ENCODE results near the gene CACNG1.
"Not testable (repeated sequence)": the region's sequence is repeated elsewhere in the genome, so short reads cannot be mapped to it uniquely, and the experiment has no call there.

The CACNG1 gene

DNA sequence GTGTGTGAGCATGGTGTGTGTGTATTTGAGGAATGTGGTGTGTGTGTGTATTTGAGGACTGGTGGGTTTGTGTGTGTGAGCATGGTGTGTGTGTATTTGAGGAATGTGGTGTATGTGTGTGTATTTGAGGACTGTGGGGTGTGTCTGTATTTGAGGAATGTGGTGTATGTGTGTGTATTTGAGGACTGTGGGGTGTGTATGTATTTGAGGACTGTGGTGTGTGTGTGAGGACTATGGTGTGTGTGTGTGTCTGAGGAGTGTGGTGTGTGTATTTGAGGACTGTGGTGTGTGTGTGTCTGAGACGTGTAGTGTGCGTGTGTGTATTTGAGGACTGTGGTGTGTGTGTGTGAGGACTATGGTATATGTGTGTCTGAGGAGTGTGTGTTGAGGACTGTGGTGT lies 18.0 kb upstream of the CACNG1 start:
- no peak for DNase-seq

DNA sequence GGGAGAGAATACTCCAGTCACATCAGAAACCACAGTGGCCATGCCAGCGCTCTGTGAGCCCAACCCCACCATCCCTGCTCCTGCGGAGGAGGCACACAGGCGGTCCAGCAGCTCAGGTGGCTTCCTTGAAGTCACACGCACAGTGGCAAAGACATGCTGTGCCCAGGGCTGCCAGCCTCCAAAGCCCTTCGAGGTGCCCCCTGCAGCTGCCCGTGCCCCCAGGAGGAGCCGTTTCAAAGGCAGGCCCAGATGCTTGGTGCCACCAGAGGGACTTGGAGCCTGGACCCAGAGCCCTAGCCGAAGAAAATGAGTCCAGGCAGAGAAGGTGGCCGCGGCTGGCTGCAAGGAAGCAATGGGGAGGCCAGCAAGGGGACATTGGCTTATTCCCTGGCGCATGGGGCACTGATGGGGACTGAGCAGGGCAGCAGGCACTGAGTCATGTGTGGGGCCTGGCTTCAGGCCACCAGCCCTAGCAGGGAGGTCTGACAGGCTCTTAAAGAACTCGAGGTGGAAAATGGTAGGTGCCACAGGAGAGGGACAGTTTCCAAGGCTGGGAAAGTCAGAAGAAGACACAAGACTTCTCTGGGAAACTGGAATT lies 17.2 kb upstream of the CACNG1 start:
- DNase-seq: no peak

DNA sequence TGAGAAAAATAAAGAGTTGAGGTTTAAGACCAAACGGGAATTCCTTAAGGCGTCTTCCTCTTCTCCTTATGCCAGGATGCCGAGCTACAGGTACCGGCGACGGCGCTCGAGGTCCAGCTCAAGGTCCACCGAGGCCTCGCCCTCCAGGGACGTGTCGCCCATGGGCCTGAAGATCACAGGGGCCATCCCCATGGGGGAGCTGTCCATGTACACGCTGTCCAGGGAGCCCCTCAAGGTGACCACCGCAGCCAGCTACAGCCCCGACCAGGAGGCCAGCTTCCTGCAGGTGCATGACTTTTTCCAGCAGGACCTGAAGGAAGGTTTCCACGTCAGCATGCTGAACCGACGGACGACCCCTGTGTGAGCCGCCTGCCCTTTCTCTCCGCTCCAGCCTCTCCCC lies 13.7 kb upstream of the CACNG1 start:
- no peak for DNase-seq

DNA sequence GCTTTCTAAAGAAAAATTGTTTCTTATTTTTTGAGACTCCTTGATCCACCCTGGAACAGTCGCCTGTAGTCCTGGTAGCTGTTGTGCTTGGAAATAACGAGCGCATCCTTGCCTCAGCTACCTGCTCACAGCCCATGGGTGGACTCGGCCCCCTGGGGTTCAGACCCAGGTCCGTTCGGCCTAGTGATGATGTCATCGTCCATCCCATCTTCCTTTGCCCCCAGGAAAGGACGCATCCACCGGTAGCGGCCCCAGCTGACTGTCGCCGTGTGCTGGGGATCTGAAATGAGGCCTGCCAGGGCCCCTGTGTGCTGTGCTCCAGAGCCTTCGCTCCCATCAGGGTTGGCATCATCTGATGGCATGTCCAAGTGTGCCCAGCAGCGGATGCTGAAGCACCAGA lies 12.0 kb upstream of the CACNG1 start:
- DNase-seq: no peak

DNA sequence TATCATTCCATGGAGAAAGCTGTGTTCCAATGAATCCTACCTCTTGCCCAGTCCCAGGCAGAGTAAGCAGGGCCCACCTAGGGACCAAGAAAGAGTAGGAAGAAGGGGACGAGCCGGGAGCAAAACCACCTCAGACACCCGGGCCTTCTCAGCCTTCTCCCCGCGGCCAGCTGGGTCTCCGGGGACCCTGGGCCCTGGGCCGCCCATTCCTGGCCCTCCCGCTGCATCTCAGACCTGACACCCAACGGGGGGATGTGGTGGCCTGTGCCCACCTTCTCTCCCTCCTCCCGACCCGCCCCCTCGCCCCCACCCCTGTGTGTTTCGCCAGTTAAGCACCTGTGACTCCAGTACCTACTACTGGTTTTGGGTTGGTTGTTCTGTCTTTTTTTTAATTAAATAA lies 11.4 kb upstream of the CACNG1 start:
- no peak for DNase-seq

DNA sequence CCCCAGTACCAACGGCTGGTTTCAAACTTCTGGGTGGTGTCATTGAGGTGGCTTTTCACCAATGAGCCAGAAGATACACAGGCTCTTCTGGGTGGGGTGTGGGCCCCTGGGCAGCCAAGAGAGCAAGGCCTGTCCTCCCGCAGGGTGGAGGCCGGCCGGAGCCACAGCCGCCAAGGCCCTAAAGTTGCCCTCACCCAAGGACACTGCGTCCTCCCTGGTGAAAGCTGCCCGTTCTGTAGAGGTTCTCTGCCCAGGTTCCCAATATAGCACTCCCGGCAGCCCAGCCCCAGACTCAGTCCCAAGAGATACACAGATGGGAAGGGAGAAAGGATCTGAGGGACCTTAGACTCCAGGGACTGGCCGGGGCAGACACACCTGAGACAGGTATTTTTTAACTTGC lies 10.7 kb upstream of the CACNG1 start:
- DNase-seq: no peak

DNA sequence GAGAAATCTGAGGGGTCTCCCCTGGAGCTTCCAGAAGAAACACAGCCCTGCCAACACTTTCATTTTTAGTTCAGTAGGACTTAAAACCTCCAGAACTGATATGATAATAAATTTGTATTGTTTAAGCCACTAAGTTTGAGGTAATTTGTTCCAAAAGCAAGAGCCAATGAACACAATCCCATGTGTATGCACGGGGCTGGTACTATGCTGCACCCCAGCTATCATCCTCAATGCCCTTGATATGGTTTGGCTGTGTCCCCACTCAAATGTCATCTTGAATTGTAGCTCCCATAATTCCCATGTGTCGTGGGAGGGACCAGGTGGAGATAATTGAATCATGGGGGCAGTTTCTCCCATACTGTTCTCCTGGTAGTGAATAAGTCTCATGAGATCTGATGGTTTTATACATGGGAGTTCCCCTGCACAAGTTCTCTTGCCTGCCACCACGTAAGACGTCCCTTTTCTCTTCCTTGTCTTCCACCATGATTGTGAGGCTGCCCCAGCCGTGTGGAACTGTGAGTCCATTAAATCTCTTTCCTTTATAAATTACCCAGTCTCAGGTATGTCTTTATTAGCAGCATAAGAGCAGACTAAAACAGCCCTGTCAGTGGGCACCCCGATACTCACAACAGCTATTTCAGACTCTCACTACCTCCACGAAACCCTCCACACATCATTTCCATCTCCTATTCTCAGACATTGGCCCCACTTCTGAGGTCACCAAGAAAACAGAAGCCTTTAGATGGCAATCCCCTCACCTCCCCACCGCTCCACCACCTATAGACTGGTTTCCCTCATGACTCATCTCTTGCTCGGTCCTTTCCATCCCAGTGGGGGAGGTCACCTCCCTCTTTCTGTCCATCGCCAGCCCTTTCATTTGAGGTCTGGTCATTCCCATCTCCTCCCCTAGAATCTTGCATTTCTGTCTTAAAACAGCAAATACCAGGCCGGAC lies 8.9 kb upstream of the CACNG1 start:
- no peak for DNase-seq

DNA sequence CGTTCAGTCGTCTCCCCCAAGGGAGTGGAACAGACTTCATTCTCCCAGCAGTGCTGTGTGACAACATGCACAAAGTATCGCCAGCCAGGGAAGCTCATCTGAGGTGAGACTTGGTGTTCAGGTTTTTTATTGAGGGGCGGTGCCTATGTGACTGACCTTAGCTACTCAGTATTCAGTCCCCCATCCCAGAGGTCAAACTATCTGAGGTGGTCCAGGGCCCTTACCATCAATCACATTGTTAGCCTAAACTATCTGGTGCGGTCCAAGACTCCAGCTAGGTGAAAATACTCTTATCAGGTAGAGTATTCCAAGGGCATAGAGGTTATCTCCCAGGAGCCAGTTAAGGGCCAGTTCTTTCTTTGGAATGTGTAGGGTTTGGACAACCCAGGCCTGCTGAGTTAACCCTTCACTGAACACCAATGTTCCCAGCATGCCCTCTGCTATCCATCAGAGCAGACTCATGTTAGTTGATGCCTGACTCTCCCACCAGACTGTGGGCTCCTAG lies 5.4 kb upstream of the CACNG1 start:
- no peak for DNase-seq

DNA sequence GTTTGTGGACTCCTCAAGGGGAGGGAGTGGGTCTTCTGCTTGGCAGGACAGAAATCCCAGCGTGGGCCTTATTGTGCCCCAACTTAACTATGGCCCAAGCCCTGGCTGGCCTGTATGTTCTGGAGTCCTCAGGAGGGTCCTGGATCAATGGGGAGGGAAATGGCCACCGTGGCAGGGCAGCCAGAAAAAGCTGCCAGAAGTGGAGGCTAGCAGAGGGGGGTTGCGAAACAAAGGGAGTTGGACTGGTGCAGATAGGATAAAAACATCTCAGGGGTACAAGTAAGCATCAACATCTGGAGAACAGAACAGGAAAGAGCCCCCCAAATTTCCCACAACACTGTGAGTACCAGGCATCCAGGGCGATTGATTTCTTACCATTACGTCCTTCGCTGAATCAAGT lies 3.7 kb upstream of the CACNG1 start:
- no peak for DNase-seq

DNA sequence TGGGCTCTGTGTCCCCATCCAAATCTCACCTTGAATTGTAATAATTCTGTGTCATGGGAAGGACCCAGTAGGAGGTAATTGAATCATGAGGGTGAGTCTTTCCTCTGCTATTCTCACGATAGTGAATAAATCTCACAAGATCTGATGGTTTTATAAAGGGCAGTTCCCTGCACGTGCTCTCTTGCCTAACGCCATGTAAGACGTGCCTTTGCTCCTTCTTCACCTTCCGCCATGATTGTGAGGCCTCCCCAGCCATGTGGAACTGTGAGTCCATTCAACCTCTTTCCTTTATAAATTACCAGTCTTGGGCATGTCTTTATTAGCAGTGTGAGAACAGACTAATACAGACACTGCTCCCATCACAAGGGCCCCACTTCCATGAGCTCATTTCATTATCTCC lies 3.2 kb upstream of the CACNG1 start:
- not testable (repeated sequence) for DNase-seq

DNA sequence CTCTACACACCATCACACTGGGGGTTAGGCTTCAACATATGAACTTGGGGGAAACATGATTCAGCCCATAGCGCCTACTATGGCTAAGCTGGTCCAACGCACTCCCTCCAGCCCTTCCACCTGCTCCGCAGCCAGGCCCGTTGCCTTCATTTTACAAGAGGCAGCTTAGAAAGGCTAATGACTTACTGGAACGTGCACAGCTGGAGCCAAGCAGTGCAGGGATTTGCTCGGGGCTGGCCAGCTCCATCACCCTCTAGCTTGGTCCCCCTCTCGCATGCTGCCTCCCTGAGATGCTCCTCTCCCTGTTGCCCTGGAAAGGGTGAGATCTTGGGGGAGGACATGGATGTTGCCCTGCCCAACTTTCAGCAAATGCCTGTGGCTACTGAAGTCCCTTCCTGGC lies 2.8 kb upstream of the CACNG1 start:
- DNase-seq: no peak

DNA sequence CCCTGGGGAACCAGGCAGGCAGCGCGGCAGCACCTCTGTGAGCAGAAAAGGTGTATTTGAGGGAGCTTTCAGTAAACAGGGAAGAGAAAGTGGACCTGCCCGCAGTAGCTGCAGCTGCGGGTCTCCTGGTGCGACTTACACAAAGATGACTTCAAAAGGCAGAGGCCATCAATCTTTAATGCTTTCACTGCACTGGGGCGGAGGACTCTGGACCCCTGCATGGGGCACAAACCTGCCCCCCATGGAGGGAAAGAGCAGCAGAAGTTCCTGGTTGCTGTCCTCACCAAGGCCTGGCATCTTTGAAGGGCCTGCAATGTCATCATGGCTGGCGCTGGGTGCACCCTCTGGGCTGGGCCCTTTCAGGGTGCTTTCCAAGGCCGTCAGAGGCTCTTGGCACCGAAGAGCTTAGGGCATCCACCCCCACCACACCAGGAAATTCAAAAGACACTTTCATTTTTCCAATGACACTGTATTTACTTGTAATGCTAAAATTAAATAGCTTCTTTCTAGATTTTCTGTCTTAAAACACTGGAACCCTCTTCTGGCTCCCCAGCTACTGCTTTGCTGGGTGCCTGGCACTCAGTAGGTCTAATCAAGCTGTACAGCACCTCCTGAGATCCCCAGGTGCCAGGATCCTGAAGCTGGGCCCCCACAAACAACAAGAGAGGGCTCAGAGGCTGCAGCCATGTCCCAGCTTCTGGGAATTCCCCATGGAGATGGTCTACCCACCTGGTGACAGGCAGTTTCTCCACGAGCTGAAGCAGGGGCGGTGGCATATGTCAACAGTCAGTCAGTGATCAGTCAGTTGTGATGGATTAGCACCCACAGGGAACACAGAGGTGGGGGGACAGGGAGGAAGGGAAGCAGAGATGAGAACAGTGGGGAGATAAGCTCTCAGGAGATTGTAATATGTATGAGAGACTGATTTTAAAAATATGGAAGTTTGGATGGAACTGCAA lies 2.1 kb upstream of the CACNG1 start:
- no peak for DNase-seq

DNA sequence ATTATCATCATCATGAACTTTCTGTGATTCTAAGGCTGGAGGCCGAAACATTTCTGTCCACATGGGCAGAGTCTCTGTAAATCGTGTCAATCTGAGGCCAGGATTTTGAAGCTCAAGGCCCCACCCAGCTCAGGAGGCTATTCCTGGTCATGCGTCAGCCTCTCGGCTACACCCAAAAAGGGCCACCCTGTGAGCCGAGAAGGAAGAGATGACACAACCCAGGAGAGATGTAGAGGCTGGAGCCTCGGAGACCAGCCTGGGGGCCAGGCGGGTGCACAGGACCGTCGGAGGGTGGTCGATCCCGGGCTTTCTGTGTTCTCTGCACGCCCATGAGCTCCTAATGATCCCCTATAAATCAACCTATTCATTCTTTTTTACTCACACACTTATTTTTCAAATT lies 1.1 kb upstream of the CACNG1 start:
- DNase-seq: no peak

DNA sequence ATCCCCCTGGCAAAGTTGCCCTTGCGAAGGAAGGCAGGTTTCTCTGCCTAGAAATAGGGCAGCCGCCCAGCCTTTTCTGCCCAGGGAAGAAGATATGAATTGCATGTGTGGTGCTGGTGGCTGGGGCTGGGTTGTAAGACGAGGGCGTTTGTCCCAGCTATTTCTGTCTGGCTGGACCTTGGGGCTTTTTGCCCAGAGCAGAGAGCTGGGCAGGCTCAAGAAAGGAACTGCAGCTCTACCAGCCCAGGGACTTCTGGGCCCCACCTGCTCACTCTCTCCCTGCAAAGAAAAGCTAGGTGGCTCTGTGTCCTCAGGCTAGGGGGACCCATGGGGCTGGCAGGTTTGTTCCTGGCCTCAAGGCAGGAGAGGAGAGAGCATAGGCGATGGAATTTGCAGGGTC lies 586 bp downstream of the CACNG1 start:
- no peak for DNase-seq

DNA sequence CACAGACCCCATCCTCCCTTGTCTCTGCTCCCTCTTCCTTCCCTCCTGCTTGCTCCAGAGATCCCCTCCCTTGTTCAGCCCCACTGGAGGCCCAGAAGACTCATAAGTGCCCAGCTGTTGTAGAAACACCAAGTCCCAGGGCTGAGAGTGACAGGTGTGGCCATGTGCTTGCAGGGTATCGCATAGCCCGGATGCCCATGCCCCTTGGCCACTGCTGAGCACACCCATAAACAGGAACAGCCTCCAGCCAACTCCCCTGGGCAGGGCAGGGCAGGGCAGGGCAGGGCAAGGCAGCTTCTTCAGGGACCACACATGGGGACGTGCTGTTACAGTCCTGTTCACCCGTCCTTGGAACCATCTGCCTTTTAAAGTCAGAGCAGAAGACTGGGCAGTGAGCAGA lies 2.0 kb downstream of the CACNG1 start:
- no peak for DNase-seq

DNA sequence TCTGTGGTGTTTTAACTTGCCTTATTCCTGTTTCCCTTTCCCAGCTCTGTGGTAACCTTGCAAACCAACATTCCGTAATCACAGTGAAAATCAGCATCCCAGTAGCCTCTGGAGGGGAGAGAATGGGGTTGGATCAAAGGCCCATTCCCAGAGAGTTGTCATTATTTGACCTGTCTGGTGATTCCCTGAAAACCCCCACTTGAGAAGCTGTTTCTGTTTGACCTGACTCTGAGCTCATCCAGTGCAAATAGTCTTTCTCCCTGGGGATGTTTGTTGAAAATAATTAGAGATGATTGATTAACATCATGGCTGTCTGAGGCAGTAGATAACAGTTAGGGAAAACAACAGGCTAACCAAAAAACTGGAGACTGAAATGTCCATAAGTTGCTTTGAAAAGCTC lies 3.0 kb downstream of the CACNG1 start:
- no peak for DNase-seq

DNA sequence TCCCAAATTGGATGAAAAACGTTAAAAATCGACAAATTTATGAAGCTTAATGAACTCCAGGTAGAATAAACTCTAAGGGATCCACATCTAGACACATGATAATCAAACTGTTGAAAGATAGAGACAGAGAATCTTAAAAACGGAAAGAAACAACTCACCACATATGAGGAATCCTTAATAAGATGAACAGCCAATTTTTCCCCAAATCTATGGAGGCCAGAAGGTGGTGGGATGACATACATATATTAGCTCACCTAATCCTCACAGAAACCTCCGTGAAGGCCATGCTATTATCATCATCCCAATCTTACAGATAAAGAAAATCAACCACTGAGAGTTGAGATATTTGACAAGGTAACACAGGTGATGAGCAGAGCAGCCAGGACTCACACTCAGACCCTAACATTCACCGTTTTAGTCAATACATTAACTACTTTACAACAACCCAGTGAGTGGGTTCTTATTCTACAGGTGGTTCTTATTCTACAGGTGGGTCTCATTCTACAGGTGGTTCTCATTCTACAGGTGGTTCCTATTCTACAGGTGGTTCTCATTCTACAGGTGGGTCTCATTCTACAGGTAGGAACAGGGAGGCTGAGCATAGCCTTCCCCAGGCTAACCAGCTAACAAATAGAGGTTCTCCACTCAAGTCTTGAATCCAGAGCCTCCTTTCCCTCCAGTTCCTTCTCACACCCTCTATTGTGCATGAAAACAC lies 4.8 kb downstream of the CACNG1 start:
- no peak for DNase-seq

DNA sequence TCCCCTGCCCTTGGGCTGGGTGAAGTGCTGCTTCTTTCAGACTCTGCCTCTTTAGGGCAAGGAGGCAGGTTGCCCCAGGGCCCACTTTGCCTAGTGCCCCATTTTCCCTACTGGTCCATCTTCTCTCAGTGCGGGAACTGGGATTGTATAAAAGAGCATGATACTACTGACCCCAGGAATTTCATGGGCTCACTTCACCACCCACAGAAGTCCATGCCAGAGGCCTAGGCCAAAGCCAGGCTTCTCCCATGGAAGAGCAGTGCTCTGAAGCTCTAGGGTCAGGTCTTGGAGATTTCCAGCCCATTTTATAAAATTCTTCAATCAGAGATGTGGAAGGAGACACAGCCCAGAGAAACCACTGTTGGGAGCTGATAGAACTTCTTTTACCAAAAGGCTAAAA lies 5.7 kb downstream of the CACNG1 start:
- no peak for DNase-seq

DNA sequence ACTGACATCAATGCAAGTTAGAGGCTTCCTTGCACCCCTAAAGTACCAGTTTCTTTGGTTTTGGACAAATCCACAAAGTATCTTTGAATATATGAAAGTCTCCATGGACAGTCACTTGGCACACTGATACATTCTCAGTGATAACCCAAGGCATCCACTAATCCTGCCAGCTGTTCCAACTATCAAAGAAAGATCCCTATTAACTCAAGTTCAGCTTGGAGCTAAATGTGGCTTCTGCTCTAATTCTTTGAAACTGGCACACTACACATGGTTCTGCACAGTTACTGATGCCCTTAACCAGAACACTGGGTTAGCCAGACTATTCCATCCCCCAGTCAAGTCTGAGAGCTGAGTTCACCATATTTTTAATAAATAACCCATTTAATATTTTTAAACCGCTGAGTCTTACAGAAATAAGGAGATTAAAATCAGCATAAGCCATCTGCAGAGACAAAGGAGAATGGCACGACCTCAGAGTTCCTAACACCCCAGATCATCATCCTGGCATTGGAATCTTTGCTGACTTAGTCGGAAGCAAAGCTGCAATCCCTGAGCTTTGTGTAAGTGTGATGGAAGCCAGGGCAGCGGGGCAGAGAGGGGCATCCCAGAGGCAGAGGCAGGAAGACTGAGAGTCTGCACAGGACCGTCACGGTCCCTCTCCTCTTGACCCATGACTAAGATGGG lies 6.3 kb downstream of the CACNG1 start:
- DNase-seq: no peak

DNA sequence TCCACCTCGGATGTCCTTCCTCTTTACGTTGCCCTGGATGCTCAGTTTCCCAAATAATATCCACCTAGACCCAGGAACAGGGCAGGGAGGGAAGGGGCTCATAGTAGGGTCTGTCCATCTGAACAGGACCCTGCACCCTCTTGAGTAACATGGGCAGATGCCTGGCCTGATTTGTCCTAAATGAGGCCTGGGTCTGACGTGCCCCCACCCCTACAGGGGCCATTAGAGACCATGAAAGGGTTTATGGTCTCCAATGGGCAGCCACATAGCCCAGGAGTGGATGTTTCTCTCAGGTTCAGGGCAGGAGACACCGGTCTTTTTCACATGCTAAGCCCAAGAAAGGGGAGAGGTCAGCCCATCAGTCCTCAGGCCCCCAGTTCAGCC lies 6.8 kb downstream of the CACNG1 start:
- DNase-seq: no peak

DNA sequence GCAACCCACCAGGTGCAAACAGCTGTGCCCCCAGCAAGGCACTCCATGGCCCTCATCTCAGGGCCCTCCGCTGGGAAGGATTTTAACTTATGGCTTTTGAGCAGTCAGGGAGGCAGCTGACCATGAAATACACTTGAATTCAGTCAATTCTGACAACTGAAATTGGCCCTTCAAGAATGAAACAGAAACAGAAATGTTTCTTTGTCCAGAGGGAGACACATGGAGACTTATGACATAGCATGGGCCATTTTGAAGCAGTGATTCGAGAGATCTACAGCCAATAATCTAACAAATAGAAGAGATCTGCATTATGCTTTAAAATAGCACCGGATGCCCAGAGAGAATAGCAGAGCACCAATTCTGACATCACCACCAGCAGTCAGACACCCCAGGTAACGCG lies 7.5 kb downstream of the CACNG1 start:
- DNase-seq: no peak

Data from Kasumi-1 (cell line).